ENCODE results near the gene XRCC1. TPM values are rescaled to one million over a fixed set of nuclear protein-coding genes. Genes with fewer than 3 reads are reported as not detected.

Gene XRCC1
- total RNA-seq, 1 donor from 2014 or later = 18.4 TPM

Other genes starting within 250 kb of the XRCC1 start
- gene CD177, start 221.8 kb downstream of the XRCC1 start, total RNA-seq = not detected in 2 replicates
- gene TEX101, start 160.6 kb downstream of the XRCC1 start, total RNA-seq = not detected in 2 replicates
- not detected in 2 replicates for gene LYPD3, start 109.9 kb downstream of the XRCC1 start, total RNA-seq
- gene PHLDB3, start 70.8 kb downstream of the XRCC1 start, total RNA-seq = 9.0 and 11.4 TPM in 2 replicates
- 69.9 and 81.1 TPM in 2 replicates for gene ETHE1, start 48.3 kb downstream of the XRCC1 start, total RNA-seq
- gene ZNF575, start 42.3 kb downstream of the XRCC1 start, total RNA-seq = 0.07 TPM in 1 of 2 replicates, not detected in the other
- 0.73 and 2.3 TPM in 2 replicates for gene PINLYP, start 274 bp upstream of the XRCC1 start, total RNA-seq
- gene IRGQ, start 20.6 kb upstream of the XRCC1 start, total RNA-seq = 26.2 and 27.0 TPM in 2 replicates
- gene ZNF576, start 21.1 kb upstream of the XRCC1 start, total RNA-seq = 15.0 and 16.0 TPM in 2 replicates
- gene SRRM5, start 36.6 kb upstream of the XRCC1 start, total RNA-seq = 0.04 TPM in 1 of 2 replicates, not detected in the other
- 36.0 and 48.7 TPM in 2 replicates for gene ZNF428, start 44.1 kb upstream of the XRCC1 start, total RNA-seq
- gene CADM4, start 64.3 kb upstream of the XRCC1 start, total RNA-seq = 4.3 and 5.6 TPM in 2 replicates
- gene PLAUR, start 94.6 kb upstream of the XRCC1 start, total RNA-seq = 55.2 and 72.8 TPM in 2 replicates
- gene IRGC, start 140.5 kb upstream of the XRCC1 start, total RNA-seq = not detected in 2 replicates
- 5.9 and 10.4 TPM in 2 replicates for gene SMG9, start 179.4 kb upstream of the XRCC1 start, total RNA-seq
- gene KCNN4, start 205.4 kb upstream of the XRCC1 start, total RNA-seq = 0.46 and 0.49 TPM in 2 replicates
- gene LYPD5, start 226.9 kb upstream of the XRCC1 start, total RNA-seq = 0.39 and 0.53 TPM in 2 replicates

Data from pulmonary artery endothelial cell (primary cell).